Panc1 (cell line): Measurements from ENCODE around the gene CACNG7. TPM values are rescaled to one million over a fixed set of nuclear protein-coding genes. Genes with fewer than 3 reads are reported as not detected.
A peak's percentile ranks its signal among the peaks of the same experiment; 100 is the strongest.

Source experiments
- ATAC-seq: fragments of 200-7000 bp; cut with Tn5 transposase; 2 replicates; pipeline ENCODE4 v1.9.1; 2020; ENCODE audit warnings: mild to moderate bottlenecking, moderate library complexity
- BruUV-seq: library from RNA; stranded (reverse); fragments of 400-500 nt; replicated peaks from 2 replicates; lab custom pipeline; 2021; lab: Mats Ljungman, UMichigan
- CTCF ChIA-PET: fragments of 300-600 bp; sonication (Branson Sonifier 250); formaldehyde crosslinking; loops from one replicate; lab custom pipeline; 2022; ENCODE audit warnings: antibody characterized with exemption; lab: Charles Lee
- POLR2A ChIA-PET: fragments of 300-600 bp; sonication (Branson Sonifier 250); formaldehyde crosslinking; loops from one replicate; lab custom pipeline; 2022; ENCODE audit warnings: antibody characterized with exemption; lab: Charles Lee
- DNase-seq: peaks from one replicate; pipeline ENCODE4 v3.0.0-alpha.2; 2010; ENCODE audit warnings: low read depth, low spot score
- H3K27ac ChIP-seq: 2 replicates; pipeline ENCODE4 v1.5.1; 2011; ENCODE audit warnings: mild to moderate bottlenecking, low read length, inconsistent platforms
- H3K27me3 ChIP-seq: fragments of 200-500 bp; sonication (Bioruptor generic); 2 replicates; pipeline ENCODE4 v1.6.0; 2014; ENCODE audit warnings: low read length, inconsistent platforms; ENCODE audit not compliant: control insufficient read depth, insufficient read depth
- H3K36me3 ChIP-seq: fragments of 200-500 bp; sonication (Bioruptor generic); 2 replicates; pipeline ENCODE4 v1.5.1; 2014; ENCODE audit warnings: inconsistent platforms, mild to moderate bottlenecking, low read length, moderate library complexity; ENCODE audit not compliant: control insufficient read depth, insufficient read depth
- H3K4me1 ChIP-seq: 2 replicates; pipeline ENCODE4 v1.5.1; 2011; ENCODE audit warnings: inconsistent platforms, mild to moderate bottlenecking, low read length, moderate library complexity; ENCODE audit not compliant: control insufficient read depth, insufficient read depth
- H3K4me3 ChIP-seq, 2 experiments: 2 replicates each; pipeline ENCODE4 v1.5.1; 2011 to 2012; ENCODE audit warnings: low read depth in 2 of 2, low read length in 2 of 2, mild to moderate bottlenecking in 2 of 2, inconsistent platforms in 1 of 2, moderate library complexity in 1 of 2
- H3K9me3 ChIP-seq: fragments of 200-500 bp; sonication (Bioruptor generic); 2 replicates; pipeline ENCODE4 v1.5.1; 2014; ENCODE audit warnings: low read depth, mild to moderate bottlenecking, inconsistent platforms, low read length, moderate library complexity; ENCODE audit not compliant: control insufficient read depth, insufficient read depth
- POLR2AphosphoS5 ChIP-seq: IDR thresholded peaks from 2 replicates; pipeline ENCODE4 v1.6.1; 2012; ENCODE audit warnings: mild to moderate bottlenecking, low read depth, low read length, moderate library complexity
- SIN3A ChIP-seq: IDR thresholded peaks from 2 replicates; pipeline ENCODE4 v1.6.1; 2012; ENCODE audit warnings: low read depth, mild to moderate bottlenecking, low read length, moderate library complexity, borderline replicate concordance; ENCODE audit not compliant: insufficient read depth
- TCF7L2 ChIP-seq: IDR thresholded peaks from 2 replicates; pipeline ENCODE4 v1.6.1; 2011; ENCODE audit warnings: mild to moderate bottlenecking, low read depth, low read length, inconsistent platforms
- in situ Hi-C: cut with HindIII; loops from 2 replicates; pipeline ENCODE4 v1.10.0; 2016; ENCODE audit warnings: low sequenced_read_pairs, low pct_unique_long_range_greater_than_20kb
- intact Hi-C: fragments of 100-400 bp; cut with micrococcal nuclease; formaldehyde crosslinking; loops from one replicate; pipeline ENCODE4 v1.10.0; 2022; ENCODE audit not compliant: unreplicated experiment
- total RNA-seq: library from RNA; stranded (reverse); gene quantifications from one replicate; pipeline ENCODE4 v1.2.1, GENCODE V29; 2021; ENCODE audit not compliant: unreplicated experiment
- TF ChIP-seq, protein P1 (sequence below), 2 experiments: IDR thresholded peaks; 2 replicates each; pipeline ENCODE4 v1.6.1; 2011 to 2012; ENCODE audit warnings: low read depth in 2 of 2, control low read depth in 1 of 2, low read length in 1 of 2, mild to moderate bottlenecking in 1 of 2, moderate library complexity in 1 of 2; ENCODE audit not compliant: insufficient read depth in 1 of 2
- TF ChIP-seq, protein P2 (sequence below): fragments of 450-650 bp; IDR thresholded peaks from 2 replicates; pipeline ENCODE4 v1.5.1; 2017; ENCODE audit warnings: mild to moderate bottlenecking

Gene CACNG7
- total RNA-seq, 1 experiment from 2014 or later, result 7.7 TPM

- DNase-seq (no peak), ATAC-seq (peak; percentile 47)
- in situ Hi-C loops, result loop anchor here (10.0 to 25.0 kb wide), 2 partner anchors 62 to 131 kb away; no protein-coding TSS in a partner anchor
- TF ChIP-seq SIN3A (no peak), TCF7L2 (no peak), POLR2AphosphoS5 (0 out of 2 replicates have a peak, but pooled peaks have one; percentile 29)
- TF ChIP-seq, protein P1, sequence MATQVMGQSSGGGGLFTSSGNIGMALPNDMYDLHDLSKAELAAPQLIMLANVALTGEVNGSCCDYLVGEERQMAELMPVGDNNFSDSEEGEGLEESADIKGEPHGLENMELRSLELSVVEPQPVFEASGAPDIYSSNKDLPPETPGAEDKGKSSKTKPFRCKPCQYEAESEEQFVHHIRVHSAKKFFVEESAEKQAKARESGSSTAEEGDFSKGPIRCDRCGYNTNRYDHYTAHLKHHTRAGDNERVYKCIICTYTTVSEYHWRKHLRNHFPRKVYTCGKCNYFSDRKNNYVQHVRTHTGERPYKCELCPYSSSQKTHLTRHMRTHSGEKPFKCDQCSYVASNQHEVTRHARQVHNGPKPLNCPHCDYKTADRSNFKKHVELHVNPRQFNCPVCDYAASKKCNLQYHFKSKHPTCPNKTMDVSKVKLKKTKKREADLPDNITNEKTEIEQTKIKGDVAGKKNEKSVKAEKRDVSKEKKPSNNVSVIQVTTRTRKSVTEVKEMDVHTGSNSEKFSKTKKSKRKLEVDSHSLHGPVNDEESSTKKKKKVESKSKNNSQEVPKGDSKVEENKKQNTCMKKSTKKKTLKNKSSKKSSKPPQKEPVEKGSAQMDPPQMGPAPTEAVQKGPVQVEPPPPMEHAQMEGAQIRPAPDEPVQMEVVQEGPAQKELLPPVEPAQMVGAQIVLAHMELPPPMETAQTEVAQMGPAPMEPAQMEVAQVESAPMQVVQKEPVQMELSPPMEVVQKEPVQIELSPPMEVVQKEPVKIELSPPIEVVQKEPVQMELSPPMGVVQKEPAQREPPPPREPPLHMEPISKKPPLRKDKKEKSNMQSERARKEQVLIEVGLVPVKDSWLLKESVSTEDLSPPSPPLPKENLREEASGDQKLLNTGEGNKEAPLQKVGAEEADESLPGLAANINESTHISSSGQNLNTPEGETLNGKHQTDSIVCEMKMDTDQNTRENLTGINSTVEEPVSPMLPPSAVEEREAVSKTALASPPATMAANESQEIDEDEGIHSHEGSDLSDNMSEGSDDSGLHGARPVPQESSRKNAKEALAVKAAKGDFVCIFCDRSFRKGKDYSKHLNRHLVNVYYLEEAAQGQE (IDR thresholded peaks at IDR 0.05; ENCODE audit: insufficient read depth in 1 of 2, low read depth in 2 of 2, low read length in 1 of 2), result peak in 1 of 2 experiments; percentile 73; a peak in 1 of 4 replicates
- TF ChIP-seq, protein P2, sequence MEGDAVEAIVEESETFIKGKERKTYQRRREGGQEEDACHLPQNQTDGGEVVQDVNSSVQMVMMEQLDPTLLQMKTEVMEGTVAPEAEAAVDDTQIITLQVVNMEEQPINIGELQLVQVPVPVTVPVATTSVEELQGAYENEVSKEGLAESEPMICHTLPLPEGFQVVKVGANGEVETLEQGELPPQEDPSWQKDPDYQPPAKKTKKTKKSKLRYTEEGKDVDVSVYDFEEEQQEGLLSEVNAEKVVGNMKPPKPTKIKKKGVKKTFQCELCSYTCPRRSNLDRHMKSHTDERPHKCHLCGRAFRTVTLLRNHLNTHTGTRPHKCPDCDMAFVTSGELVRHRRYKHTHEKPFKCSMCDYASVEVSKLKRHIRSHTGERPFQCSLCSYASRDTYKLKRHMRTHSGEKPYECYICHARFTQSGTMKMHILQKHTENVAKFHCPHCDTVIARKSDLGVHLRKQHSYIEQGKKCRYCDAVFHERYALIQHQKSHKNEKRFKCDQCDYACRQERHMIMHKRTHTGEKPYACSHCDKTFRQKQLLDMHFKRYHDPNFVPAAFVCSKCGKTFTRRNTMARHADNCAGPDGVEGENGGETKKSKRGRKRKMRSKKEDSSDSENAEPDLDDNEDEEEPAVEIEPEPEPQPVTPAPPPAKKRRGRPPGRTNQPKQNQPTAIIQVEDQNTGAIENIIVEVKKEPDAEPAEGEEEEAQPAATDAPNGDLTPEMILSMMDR, result peak; percentile 99
- H3K4me3 ChIP-seq, result peak overlapping the region; percentile 33 to 53
- ChIA-PET CTCF (interaction anchor here (0.5 to 1.3 kb wide), 3 partner anchors 30 to 190 kb away, joined by 3 to 4 read pairs (median 4); no protein-coding TSS in a partner anchor), POLR2A (no interaction called here)
- intact Hi-C loops, result loop anchor here (5.0 kb wide), 1 partner anchor 116 kb away; no protein-coding TSS in a partner anchor
- H3K27ac ChIP-seq, result peak overlapping the region; percentile 36; the same call in 1 of the 2 replicates
- H3K36me3 ChIP-seq, result no peaks in the 10 kb centered on the region
- no peaks in the 10 kb centered on the region for H3K9me3 ChIP-seq
- H3K4me1 ChIP-seq, result peaks cover 23% of the 10 kb centered on the region
- no TSS peak for BruUV-seq
- no peaks in the 10 kb centered on the region for H3K27me3 ChIP-seq
These were observed 2.6 kb upstream of the CACNG7 start for GRCh38 chr19:53906211-53907192.

- intact Hi-C loops, result loop anchor here (5.0 kb wide), 1 partner anchor 115 kb away; no protein-coding TSS in a partner anchor
- BruUV-seq, result no TSS peak
- Histone ChIP-seq H3K36me3 (no peaks in the 10 kb centered on the region), H3K27me3 (no peaks in the 10 kb centered on the region), H3K27ac (peak overlapping the region; percentile 36; the same call in 1 of the 2 replicates), H3K4me3 (peak overlapping the region; percentile 33 to 64), H3K9me3 (no peaks in the 10 kb centered on the region), H3K4me1 (peaks cover 23% of the 10 kb centered on the region)
- ChIA-PET POLR2A (no interaction called here), CTCF (interaction anchor here (1.3 to 1.6 kb wide), 2 partner anchors 123 to 124 kb away, joined by 3 to 8 read pairs; no protein-coding TSS in a partner anchor)
- TF ChIP-seq, protein P2, result no peak
- in situ Hi-C loops, result loop anchor here (10.0 to 25.0 kb wide), 2 partner anchors 62 to 130 kb away; no protein-coding TSS in a partner anchor
- no peak for DNase-seq
- ATAC-seq, result peak; percentile 25
These were observed 1.9 kb upstream of the CACNG7 start for GRCh38 chr19:53907193-53907581.
